Neural cell (in vitro differentiated cells): Measurements from ENCODE around the gene TDP1. TPM values are rescaled to one million over a fixed set of nuclear protein-coding genes. Genes with fewer than 3 reads are reported as not detected.
A peak's percentile ranks its signal among the peaks of the same experiment; 100 is the strongest.

ENCODE experiments used
- H2AFZ ChIP-seq: fragments of 200-600, 300-800 bp; sonication (generic), shearing (Covaris generic); 2 replicates; pipeline ENCODE4 v1.6.0; 2014; ENCODE audit warnings: low read depth, mild to moderate bottlenecking, antibody characterized with exemption, low read length, moderate library complexity
- H3F3A ChIP-seq: fragments of 200-600 bp; shearing (Covaris generic); 2 replicates; pipeline ENCODE4 v1.6.1; 2016; ENCODE audit warnings: mild to moderate bottlenecking, moderate library complexity, mixed read lengths, antibody characterized with exemption, low read length; ENCODE audit not compliant: insufficient read depth, poor library complexity, severe bottlenecking
- H3K27ac ChIP-seq: fragments of 200-600, 300-800 bp; sonication (generic), shearing (Covaris generic); 2 replicates; pipeline ENCODE4 v1.5.1; 2014; ENCODE audit warnings: mild to moderate bottlenecking, low read length, moderate library complexity
- H3K27me3 ChIP-seq: fragments of 300-800, 200-600 bp; sonication (generic), shearing (Covaris generic); 2 replicates; pipeline ENCODE4 v1.6.0; 2014; ENCODE audit warnings: mild to moderate bottlenecking, low read depth, low read length, moderate library complexity; ENCODE audit not compliant: insufficient read depth
- H3K36me3 ChIP-seq: fragments of 300-800, 200-600 bp; sonication (generic), shearing (Covaris generic); 2 replicates; pipeline ENCODE4 v1.5.1; 2014; ENCODE audit warnings: mild to moderate bottlenecking, antibody characterized with exemption, low read length, moderate library complexity; ENCODE audit not compliant: insufficient read depth
- H3K4me2 ChIP-seq: fragments of 300-800, 200-600 bp; sonication (generic), shearing (Covaris generic); 2 replicates; pipeline ENCODE4 v1.6.0; 2014; ENCODE audit warnings: mild to moderate bottlenecking, low read length
- H3K4me3 ChIP-seq: fragments of 300-800, 200-600 bp; sonication (generic), shearing (Covaris generic); 2 replicates; pipeline ENCODE4 v1.5.1; 2014; ENCODE audit warnings: mild to moderate bottlenecking, low read length, moderate library complexity
- H3K79me2 ChIP-seq: fragments of 200-600 bp; shearing (Covaris generic); replicated peaks from 2 replicates; pipeline ENCODE4 v1.6.0; 2014; ENCODE audit warnings: mild to moderate bottlenecking, low read length, moderate library complexity; ENCODE audit not compliant: insufficient read depth
- H3K9ac ChIP-seq: fragments of 300-800, 200-600 bp; sonication (generic), shearing (Covaris generic); 2 replicates; pipeline ENCODE4 v1.6.1; 2016; ENCODE audit warnings: mild to moderate bottlenecking, low read length, mixed read lengths
- H3K9me2 ChIP-seq: fragments of 200-600 bp; shearing (Covaris generic); 2 replicates; pipeline ENCODE4 v1.6.1; 2016; ENCODE audit warnings: mild to moderate bottlenecking, low read length, mixed read lengths; ENCODE audit not compliant: insufficient read depth
- H3K9me3 ChIP-seq: fragments of 200-600, 300-800 bp; sonication (generic), shearing (Covaris generic); 2 replicates; pipeline ENCODE4 v1.6.1; 2016; ENCODE audit warnings: mild to moderate bottlenecking, mixed run types, low read length, moderate library complexity, mixed read lengths
- H4K20me1 ChIP-seq: fragments of 200-600 bp; shearing (Covaris generic); 2 replicates; pipeline ENCODE4 v1.6.1; 2016; ENCODE audit warnings: mild to moderate bottlenecking, mixed run types; ENCODE audit not compliant: insufficient read depth
- EP300 ChIP-seq: fragments of 450-650 bp; conservative IDR thresholded peaks from 2 replicates; pipeline ENCODE4 v1.6.1; 2014; ENCODE audit warnings: antibody characterized with exemption, mild to moderate bottlenecking, moderate library complexity; ENCODE audit not compliant: poor library complexity, severe bottlenecking
- EZH2 ChIP-seq: fragments of 200-600, 300-800 bp; shearing (Covaris generic), sonication (generic); IDR thresholded peaks from 2 replicates; pipeline ENCODE4 v1.6.1; 2014; ENCODE audit warnings: antibody characterized with exemption, low read length, borderline replicate concordance, mild to moderate bottlenecking; ENCODE audit not compliant: insufficient read depth, poor library complexity, severe bottlenecking
- MXI1 ChIP-seq: fragments of 450-650 bp; conservative IDR thresholded peaks from 2 replicates; pipeline ENCODE4 v1.6.1; 2014; ENCODE audit warnings: antibody characterized with exemption, mild to moderate bottlenecking; ENCODE audit not compliant: poor library complexity, severe bottlenecking
- POLR2AphosphoS5 ChIP-seq: IDR thresholded peaks from 2 replicates; pipeline ENCODE4 v1.6.1; 2012
- RAD21 ChIP-seq: fragments of 450-650 bp; conservative IDR thresholded peaks from 2 replicates; pipeline ENCODE4 v1.6.1; 2014; ENCODE audit warnings: antibody characterized with exemption, mild to moderate bottlenecking, moderate library complexity
- SMC3 ChIP-seq: fragments of 450-650 bp; conservative IDR thresholded peaks from 2 replicates; pipeline ENCODE4 v1.6.1; 2014; ENCODE audit warnings: antibody characterized with exemption, mild to moderate bottlenecking, moderate library complexity; ENCODE audit not compliant: poor library complexity
- TAF1 ChIP-seq: IDR thresholded peaks from 2 replicates; pipeline ENCODE4 v1.6.1; 2012; ENCODE audit warnings: low read depth
- polyA plus RNA-seq: library from polyadenylated mRNA; depleted of rRNA; stranded (reverse); fragments of >200 nt; gene quantifications from 2 replicates; pipeline ENCODE4 v1.2.3, GENCODE V29; 2014
- TF ChIP-seq, protein P1 (sequence below): fragments of 450-650 bp; IDR thresholded peaks from 2 replicates; pipeline ENCODE4 v1.5.1; 2014; ENCODE audit warnings: antibody characterized with exemption, mild to moderate bottlenecking, moderate library complexity; ENCODE audit not compliant: poor library complexity, severe bottlenecking
- TF ChIP-seq, protein P2 (sequence below): IDR thresholded peaks from 2 replicates; pipeline ENCODE4 v1.6.1; 2012; ENCODE audit warnings: borderline replicate concordance

The TDP1 gene
- polyA plus RNA-seq, 1 donor from 2014 or later = 29.1 TPM

DNA sequence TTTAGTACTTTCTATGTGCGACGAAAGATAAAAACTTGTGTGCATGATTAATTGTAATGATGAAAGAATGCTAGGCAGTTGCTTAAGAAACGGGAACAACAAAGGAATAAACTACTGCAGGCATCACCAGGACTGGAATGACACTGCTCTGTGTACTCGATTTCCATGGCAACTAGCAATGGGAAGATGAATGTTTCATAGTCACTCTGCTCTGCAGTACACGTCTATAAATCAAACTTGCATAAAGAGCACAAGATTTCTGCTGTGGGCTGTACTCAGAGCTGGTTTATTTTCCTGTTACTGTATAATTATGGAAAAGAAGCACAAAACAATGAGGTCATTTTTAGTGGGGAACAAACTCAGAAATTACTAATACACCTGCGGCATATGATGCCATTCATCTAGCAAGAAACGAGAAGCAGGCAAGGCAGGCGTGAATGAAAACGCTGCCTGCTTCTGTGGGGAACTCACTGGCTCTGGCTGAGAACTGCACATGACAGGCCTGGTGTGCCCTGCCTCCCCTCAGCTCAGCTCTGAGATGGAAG lies 43.0 kb upstream of the TDP1 start:
- Histone ChIP-seq H3K4me3 (peak overlapping the region; percentile 49), H2AFZ (peak overlapping the region; percentile 5), H3K79me2 (no peaks in the 10 kb centered on the region), H3F3A (no peaks in the 10 kb centered on the region), H3K9me2 (no peaks in the 10 kb centered on the region), H3K27me3 (no peaks in the 10 kb centered on the region), H4K20me1 (no peaks in the 10 kb centered on the region), H3K27ac (peak overlapping the region; percentile 86), H3K36me3 (no peaks in the 10 kb centered on the region), H3K4me2 (peak overlapping the region; percentile 61), H3K9ac (peak overlapping the region; percentile 58), H3K9me3 (no peaks in the 10 kb centered on the region)
- TF ChIP-seq, protein P1, sequence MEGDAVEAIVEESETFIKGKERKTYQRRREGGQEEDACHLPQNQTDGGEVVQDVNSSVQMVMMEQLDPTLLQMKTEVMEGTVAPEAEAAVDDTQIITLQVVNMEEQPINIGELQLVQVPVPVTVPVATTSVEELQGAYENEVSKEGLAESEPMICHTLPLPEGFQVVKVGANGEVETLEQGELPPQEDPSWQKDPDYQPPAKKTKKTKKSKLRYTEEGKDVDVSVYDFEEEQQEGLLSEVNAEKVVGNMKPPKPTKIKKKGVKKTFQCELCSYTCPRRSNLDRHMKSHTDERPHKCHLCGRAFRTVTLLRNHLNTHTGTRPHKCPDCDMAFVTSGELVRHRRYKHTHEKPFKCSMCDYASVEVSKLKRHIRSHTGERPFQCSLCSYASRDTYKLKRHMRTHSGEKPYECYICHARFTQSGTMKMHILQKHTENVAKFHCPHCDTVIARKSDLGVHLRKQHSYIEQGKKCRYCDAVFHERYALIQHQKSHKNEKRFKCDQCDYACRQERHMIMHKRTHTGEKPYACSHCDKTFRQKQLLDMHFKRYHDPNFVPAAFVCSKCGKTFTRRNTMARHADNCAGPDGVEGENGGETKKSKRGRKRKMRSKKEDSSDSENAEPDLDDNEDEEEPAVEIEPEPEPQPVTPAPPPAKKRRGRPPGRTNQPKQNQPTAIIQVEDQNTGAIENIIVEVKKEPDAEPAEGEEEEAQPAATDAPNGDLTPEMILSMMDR = no peak
- TF ChIP-seq RAD21 = peak; percentile 59
- peak; percentile 69 for TF ChIP-seq SMC3
- no peak for TF ChIP-seq EZH2
- peak; percentile 98 for TF ChIP-seq EP300
- peak; percentile 74 for TF ChIP-seq POLR2AphosphoS5
- TF ChIP-seq, protein P2, sequence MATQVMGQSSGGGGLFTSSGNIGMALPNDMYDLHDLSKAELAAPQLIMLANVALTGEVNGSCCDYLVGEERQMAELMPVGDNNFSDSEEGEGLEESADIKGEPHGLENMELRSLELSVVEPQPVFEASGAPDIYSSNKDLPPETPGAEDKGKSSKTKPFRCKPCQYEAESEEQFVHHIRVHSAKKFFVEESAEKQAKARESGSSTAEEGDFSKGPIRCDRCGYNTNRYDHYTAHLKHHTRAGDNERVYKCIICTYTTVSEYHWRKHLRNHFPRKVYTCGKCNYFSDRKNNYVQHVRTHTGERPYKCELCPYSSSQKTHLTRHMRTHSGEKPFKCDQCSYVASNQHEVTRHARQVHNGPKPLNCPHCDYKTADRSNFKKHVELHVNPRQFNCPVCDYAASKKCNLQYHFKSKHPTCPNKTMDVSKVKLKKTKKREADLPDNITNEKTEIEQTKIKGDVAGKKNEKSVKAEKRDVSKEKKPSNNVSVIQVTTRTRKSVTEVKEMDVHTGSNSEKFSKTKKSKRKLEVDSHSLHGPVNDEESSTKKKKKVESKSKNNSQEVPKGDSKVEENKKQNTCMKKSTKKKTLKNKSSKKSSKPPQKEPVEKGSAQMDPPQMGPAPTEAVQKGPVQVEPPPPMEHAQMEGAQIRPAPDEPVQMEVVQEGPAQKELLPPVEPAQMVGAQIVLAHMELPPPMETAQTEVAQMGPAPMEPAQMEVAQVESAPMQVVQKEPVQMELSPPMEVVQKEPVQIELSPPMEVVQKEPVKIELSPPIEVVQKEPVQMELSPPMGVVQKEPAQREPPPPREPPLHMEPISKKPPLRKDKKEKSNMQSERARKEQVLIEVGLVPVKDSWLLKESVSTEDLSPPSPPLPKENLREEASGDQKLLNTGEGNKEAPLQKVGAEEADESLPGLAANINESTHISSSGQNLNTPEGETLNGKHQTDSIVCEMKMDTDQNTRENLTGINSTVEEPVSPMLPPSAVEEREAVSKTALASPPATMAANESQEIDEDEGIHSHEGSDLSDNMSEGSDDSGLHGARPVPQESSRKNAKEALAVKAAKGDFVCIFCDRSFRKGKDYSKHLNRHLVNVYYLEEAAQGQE = peak; percentile 84
- peak; percentile 61 for TF ChIP-seq MXI1
- no peak for TF ChIP-seq TAF1

DNA sequence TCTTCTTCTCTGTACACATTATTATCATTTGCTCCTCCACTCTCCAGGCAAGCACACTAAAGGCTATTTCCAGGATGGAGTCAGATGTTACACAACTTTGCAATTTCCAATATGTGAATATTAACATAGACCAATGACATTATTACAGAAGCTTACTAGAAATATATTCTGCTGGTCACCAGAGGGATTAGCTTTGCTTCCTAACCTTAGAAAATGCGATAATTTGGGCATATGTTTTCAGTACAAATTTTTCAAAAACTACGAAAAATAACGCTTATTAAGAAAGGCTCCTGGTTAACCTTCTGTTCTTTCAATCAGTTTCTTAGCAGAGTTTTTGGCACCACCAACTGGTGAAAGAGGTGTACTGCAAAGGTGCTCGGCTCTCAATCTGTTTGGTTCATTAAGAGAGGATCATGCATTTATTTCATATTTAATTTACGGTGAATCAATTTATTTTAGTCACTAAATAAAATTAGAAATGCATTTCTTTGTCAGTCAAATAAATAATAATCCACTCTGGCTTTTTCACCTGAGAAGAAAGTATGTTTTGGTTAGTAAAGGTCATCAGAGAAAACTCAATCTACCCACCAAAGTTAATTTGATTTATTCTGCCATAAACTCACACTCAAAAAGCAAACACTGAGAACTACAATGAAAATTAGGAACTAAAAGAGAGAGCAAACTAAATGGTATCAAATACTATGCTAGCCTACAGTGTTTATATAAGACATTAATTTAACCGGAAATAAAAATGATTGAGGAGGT lies 40.4 kb upstream of the TDP1 start:
- H3K4me2 ChIP-seq = no peak overlapping the region
- no peaks in the 10 kb centered on the region for H3K36me3 ChIP-seq
- no peak overlapping the region for H3K9ac ChIP-seq
- no peaks in the 10 kb centered on the region for H3K9me3 ChIP-seq
- H3K79me2 ChIP-seq = no peaks in the 10 kb centered on the region
- no peaks in the 10 kb centered on the region for H3K27me3 ChIP-seq
- TF ChIP-seq EZH2 (no peak), RAD21 (peak; percentile 95), SMC3 (peak; percentile 93)
- TF ChIP-seq, protein P1 = peak; percentile 90
- TF ChIP-seq, protein P2 = no peak
- H3K27ac ChIP-seq = no peak overlapping the region
- H3K9me2 ChIP-seq = no peaks in the 10 kb centered on the region
- no peaks in the 10 kb centered on the region for H3F3A ChIP-seq
- H3K4me3 ChIP-seq = no peak overlapping the region
- no peak overlapping the region for H2AFZ ChIP-seq
- H4K20me1 ChIP-seq = no peaks in the 10 kb centered on the region
